GM19455 (cell line): ENCODE results near the gene NRP2.

ENCODE experiments used
- ATAC-seq: cut with Tn5 transposase; IDR thresholded peaks from one replicate; pipeline ENCODE4 v1.9.1; 2021; ENCODE audit not compliant: unreplicated experiment

NRP2 gene

DNA sequence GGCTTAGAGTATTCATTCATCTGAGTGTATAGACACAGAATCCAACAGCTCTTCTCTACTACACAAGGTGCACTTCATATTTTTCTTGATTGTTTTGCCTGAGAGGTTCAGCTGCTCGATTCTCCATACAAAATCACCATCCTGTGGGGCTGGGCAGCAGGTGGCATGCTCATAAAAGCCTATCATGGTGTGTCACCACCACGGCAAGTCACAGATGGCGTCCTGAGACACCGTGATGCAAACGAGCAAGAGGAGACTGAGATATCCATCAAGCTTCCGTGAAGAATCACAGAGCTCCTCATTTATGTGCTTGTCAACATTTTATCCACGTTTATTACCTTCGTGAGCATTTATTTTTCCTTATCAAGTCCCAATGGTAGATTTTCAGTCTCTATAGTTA lies 22.4 kb upstream of the NRP2 start:
- no peak for ATAC-seq

DNA sequence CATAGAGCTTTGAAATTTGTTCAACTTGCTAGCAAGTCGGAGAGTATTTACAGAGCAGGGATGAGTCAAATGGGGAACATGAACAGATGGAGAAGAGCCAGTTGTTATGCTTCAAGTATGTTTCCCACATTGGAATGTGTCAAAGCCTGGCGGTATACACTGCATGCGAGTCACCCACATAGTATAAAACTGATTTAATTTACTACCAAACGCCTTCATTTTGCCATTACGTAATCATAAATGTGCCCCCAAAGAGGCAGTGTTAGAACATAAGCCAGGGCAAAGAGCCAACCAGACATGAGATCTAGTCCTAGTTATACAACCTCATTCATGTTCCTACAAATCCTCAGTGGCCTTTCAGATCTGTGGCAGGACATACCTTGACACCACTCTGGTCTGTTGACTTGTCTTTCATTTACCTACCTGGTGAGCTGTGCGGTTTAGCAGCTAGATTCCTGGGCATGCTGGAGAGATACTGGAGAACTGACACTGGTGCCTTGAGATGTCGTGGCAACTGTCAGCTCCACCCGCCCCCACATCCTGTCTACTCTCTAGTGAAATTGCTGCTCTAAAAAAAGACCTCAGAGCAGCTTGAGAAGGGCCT lies 21.7 kb upstream of the NRP2 start:
- peak; percentile 78 for ATAC-seq

DNA sequence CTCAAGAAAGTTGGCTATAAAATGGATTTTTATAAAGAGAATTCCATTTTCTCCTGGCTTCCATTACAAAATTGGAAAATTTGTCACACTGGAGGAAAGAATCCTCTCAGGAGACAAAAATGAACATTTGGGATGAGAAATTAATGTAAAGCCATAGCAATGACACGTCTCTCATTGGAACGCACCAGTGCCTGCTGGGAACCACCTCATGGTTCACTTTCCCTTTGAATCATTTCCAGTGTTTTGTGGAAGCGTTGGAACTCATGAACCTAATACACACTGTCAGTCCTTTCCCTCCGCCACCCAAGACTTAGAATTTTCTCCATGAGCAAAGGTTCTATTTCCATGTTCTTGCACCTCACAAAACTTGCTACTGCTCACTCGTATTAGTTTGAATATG lies 21.0 kb upstream of the NRP2 start:
- ATAC-seq, result no peak

DNA sequence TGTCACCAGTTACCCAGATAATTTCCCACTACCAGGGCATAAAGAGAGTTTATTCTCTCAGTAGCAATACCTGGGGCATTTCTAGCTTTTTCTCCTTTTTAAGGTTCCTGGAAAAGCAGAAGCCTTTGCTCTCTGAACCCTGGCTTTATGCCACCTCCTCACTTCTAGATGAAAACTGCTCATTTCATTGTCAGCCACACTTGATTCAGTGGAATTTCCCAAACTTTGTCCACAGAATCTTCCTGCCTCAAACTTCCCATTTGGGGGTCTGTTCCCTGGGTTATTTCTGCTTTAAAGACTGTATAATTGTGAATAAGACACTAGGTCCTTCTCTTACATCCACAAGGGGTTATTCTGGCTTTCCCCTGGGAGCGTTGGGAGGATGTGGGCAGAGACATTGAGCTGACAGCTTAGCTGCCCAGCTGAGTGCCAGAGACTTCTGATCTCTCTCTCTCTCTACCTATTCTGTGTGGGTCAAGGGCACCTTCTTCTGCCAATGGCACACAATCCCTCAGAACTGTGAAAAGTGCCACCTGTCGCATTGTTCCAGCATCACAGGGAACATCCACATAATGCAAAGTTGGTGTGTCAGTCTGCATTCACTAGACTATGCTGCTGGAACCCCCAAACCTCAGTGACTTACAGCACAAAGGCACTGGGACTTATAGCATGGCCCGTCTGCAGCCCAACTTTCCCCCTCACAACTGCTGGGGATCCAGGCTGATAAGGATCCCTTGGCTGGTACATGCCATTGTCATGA lies 19.9 kb upstream of the NRP2 start:
- no peak for ATAC-seq

DNA sequence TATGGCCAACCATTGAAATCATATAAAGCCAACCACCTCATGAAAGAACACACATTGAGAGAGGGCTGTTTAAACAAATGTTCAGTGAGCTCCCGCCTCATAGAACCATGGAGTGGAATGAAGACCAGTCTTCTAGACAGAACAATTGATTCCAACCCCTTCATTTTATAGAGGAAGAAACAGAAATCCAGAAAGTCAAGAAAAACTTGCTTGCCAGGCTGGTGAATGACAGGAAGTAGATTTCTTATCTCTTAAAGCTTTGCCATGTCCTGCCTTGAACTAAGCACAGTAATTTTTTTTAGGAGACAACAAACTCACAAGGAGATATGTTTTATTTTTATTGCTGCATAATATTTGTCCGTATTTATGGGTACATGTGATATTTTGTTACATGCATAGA lies 16.5 kb upstream of the NRP2 start:
- no peak for ATAC-seq

DNA sequence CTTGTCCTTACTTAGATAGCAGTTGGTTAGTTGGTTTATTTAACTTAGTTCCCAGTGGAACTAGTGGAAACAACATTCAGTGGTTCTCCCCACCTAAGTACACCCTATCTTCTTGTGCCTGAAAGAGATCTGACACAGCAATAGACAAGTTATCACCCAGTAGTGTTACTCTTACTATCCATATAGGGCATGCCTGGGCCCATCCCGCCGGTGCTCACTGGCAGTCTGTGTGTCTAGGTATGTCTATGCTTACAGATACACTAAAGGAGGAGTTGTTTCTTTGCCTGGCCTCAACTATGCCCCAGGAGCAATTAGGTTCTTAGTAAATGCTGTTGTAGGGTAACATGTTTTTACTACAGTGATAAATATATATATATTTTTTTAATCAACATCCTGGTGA lies 12.0 kb upstream of the NRP2 start:
- ATAC-seq, result no peak

DNA sequence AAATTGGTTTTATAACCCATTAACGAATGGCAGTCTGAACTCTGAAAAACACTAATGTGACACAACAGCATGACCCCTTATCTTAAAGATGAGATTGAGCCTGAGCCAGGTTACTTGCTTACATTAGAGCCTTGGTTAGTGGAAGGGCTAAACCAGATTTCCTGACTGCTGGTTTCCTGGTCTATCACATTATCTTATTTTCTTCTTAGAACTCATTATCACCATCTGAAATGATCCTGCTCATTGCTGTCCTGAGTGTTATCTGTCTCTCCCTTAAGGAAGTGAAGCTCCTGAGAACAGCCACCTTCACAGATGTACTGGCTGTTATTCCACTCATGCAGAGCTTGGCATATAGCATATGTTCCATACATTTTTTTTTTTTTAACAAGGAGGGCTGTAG lies 9.0 kb upstream of the NRP2 start:
- ATAC-seq, result no peak

DNA sequence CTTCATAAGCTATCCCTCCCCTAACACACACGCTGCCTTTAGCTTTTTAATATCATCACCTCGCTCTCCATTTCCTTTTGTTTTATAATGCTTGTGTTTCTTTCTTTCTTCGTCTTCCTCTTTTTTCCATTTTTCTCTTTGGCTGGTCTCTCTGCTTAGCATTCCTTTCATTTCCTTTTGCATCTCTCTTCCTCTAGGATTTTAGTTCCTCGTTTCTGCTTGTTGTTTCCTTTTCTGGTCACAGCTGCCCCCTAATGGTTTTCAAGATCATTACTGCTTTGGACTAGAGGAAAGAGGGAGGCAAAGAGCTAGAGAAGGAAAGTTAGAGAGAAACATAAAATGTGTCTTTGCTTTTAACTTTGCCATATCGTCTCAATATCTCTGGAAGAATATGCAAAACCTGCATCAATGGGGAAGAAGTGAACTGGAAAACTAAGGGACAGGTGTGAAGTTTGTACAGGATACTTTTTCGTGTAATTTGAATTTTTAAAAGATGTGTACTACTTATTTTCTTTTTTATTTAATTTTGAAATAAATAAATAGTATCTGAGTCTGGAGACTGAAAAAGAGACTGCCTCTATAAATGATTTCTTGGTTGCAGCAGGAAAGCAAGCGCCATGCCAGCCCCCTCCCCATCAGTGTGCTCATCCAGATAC lies 6.3 kb upstream of the NRP2 start:
- no peak for ATAC-seq

DNA sequence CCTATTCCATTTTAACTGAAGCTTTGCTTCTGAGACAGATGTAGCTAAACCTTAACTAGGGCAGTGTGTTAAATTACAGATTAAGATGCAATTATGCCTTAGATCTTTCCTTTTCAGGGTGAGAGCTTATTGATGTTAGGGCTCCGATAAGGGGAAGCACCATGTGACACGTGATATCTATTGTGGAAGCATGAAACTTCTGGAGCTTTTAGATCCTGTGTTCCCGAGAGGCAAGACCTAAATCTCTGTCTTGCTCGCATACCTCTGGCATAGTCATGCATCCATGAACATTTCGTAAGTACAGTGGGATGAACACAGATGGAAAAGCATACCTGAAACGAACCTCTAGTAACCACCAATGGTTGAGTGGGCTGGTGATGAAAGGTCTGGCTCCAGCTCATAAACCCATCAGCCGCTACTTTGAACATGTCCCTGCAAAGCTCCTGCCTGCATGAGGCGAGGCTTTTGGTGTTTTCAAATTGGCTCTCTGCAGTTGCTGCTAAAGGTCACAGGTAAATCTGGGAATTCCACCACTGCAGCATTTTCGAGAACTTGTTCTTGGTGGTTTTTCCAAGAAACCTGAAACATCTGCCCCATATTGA lies 3.7 kb upstream of the NRP2 start:
- ATAC-seq, result no peak

DNA sequence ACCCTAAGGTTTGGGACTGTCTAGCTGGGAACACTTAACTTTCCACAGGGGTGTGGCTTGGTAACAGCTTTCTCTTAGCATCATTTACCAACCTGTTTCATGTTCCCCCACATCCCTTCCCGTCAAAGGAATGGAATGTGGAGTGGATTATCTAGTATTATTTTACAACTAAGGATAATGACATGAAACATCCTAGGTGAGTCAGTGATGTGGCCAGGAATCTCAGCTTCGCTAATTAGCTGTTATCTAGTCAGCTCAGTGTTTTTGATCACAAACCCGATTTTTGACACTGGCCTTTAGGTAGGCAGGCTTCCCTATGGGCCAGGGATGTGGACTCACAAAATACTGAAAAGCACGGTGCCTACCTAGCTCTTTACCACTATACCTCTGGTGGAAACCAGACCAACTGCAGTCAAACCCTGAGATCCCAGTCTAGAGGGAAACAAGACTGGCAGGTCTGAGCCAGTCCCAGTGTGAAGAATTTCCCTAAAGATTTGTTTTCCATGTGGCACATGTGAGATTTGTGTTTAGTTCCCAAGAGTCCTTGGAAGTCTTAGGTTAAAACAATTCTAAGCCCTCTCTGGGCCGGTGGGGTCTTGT lies 2.8 kb upstream of the NRP2 start:
- ATAC-seq, result no peak

DNA sequence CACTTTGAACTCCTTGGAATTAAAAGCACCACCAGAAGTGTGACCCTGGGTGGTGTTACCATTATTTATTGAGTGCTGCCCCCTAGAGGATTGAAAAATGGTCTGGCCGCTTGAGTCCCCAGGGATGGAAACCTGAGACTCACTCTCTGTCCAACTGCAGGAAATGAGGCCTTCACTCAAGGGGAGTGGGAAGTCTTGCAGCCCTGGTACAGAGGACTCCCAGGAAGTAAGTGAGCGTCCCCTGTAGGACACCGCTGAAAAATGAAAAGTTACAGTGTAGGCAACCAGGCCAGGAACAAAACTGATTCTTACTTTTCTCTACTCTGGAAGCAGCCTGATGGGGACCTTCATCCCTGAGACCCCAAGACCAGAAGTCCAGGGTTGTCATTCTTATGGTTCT lies 2.2 kb upstream of the NRP2 start:
- ATAC-seq, result peak; percentile 46

DNA sequence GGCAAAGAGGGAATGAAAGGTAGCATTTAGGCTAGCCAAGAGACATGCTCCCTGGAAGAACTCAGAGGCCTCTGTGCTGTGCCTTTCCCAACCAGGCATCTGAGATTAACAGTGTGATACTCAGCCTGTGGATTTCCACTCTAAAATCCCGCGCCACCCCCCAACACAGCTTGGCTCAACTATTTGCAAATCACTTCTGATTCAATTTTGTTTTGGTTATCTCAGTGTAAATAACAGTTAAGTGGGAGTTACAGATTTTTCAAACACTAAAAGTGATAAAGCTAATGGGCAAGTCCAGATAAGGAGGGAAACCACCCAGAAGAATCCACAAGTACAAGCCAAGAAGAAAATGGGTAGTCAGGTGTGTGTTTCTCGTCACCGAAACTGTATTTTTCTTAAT lies 1.4 kb upstream of the NRP2 start:
- no peak for ATAC-seq

DNA sequence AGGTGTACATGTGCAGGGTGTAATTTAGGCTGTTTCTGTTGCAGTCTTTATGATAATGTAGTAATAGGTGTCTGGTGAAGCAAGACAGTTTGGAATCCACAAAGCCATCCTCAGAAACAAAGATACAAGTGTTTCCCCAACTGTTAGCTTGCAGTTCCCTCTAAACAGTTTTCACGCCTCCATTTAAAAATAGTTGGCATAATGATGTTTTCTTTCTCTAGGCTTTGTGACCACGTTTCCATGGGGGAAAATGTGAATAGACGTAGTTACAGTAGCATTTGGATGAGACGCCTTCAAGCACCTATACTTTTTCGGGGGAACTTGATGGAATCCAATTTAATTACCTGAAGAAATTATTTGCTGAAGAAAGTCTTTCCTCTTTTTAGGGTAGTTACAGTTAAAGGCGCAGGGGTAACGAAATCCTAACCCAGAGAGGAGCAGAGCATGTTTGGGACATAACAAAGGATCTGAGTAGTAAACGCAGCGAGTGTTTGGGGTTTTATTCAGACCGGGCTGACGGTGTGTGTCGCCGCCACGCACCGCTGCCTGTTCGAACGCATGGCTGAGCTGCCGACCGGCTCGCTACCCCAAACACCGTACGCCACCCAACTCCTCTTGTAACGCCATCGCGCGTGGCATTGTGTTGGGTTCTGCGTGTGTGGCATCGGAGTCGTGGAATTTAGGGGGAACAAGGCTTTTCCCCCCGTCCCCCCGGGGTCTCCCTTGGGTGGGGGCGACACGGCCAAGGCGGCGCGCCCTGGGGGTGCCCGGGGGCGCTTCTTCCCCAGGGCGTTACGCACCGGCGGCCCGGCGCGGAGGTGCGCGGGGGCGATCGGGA lies 681 bp upstream of the NRP2 start:
- peak; percentile 36 for ATAC-seq

DNA sequence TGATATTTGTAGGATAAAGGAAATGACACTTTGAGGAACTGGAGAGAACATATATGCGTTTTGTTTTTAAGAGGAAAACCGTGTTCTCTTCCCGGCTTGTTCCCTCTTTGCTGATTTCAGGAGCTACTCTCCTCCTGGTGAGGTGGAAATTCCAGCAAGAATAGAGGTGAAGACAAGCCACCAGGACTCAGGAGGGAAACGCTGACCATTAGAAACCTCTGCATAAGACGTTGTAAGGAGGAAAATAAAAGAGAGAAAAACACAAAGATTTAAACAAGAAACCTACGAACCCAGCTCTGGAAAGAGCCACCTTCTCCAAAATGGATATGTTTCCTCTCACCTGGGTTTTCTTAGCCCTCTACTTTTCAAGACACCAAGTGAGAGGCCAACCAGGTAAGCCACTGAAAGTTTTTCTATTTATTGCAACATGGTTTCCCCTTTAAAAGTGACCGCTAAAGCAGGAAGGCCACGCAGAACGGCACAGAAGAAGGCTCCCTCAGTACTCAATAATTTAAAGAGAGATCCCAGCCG lies 735 bp downstream of the NRP2 start:
- no peak for ATAC-seq

DNA sequence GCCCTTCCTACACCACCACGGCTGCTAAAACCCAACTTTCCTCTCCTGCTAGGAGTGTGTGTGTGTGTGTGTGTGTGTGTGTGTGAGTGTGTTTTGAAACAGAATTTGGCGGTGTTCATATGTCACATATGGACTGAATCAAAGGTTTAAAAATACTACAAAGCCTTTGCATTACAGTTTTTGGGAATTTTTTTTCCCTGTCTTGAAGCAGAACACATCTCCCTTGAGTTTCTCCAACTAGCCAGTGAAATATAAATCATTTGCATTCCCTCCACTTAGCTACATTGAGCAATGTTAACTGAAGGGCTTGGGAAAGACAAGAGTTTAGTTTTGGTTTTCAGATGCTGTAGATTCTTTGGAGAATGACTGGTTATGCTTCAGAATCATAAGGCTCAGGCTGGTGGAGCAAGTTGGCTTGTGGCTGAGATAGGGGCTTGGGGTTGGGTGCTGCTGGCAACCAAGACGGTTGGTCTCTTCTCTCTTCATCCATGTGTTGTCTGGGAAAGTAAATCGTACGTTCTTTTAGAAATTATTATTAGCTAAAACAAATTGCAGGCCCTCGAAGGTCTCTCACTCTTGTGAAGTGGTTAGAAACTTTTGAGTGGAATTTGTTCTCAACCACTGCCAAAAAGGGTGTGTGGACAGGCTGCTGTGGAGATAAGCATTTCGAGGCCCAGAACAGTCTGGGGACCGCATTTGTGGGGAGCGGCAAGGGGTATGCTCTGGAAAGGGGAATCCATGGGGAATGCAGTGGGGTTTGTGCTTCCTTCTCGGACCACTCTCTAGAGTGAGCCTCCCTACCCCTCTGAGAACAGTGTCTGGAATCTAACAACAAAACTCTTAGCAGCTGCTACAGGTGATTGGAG lies 1.4 kb downstream of the NRP2 start:
- no peak for ATAC-seq

DNA sequence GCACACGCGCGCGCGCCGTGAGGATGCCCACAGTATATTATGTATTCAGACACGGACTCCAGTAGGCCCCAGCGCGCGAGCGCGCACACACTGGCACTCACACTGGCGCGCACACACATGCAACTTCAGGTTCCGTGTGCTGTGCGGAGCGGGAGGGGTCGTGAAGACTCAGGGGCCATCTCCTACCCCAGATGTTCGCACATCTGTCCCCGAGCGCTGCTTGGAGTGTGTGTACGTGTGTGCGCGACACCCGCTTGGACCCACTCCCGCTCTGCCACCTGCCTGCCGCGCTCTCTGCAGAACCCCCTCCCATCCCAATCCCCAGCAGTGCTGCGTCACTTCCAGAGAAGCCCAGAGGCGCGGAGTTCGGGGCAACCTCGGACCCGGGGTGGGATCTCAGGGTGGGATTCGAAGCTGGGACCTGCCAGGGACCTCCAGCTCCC lies 2.6 kb downstream of the NRP2 start:
- ATAC-seq, result no peak

DNA sequence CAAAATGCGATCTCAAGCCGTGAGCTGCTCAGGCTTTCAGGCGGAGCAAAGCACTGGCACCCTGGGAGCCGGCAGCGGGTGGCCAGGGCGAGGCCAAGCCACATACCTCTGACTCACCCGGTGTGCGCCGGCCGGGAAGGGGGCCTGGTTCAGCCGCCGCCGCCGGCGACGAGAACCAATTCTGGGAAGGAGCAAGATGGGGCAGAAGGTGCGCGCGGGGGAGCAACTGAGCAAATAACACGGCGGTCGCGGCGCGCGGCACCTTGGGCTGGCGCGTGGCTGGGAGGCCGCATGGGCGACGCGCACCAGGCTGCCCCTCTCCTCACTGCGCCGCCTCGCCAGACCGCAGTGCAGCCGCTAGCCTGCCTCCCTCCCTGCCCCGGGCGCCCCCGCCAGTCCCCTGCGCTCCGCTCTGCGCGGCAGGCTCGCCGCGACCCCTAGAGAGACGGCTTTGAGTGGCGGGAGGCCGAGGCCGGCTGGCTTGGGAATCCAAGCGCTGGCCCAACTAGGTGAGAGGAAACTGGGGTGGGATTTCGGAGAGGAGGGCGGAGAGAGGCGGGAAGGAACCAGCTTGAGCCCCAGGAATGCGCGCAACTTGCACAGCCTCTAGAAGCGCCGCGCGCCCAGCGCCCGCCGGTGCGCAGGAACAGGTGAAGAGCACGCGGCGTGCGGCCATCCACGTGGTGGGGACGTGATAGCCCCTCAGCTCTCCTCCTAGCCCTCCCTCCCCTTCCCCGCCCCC lies 3.2 kb downstream of the NRP2 start:
- no peak for ATAC-seq

DNA sequence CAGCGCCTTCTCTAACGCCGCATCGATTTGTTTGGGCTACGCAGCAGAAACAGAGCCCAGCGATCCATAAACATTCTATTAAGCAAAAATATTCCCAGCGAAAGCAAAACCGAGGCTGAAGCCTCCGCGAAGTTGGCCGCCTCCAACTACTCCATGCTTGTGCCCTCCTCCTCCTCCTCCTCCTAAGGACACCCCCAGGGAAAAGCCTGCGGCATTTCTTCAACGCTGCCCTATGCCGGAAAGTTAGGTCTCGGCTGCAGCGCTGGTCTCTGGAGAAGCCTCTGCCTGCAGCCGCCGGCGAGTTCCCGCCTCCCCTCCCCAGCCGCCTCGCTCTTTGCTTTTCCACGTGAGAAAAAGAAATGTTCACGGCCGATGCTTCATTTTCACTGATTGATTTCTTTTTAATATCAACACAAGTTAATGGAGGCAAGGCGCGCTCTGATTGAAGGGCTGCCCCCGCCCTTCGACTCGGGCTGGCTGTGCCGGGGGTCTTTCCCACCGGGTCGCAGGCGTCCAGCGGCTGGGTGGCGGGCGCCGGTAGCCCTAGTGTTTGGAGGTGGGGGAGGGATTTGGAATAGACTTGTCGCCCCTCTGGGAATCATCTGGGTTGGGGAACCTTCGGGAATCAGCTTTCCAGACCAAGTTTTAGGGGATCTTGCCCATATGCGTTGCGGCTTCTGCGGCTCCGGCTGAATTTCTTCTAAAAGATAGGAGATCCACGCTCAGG lies 3.9 kb downstream of the NRP2 start:
- ATAC-seq, result no peak
